Neural progenitor cell (in vitro differentiated cells): Measurements from ENCODE around the gene RTEL1. TPM values are rescaled to one million over a fixed set of nuclear protein-coding genes. Genes with fewer than 3 reads are reported as not detected.
A peak's percentile ranks its signal among the peaks of the same experiment; 100 is the strongest.

Experiments used
- DNase-seq: peaks from one replicate; pipeline ENCODE4 v3.0.0-alpha.2; 2016; ENCODE audit warnings: low spot score
- H2AFZ ChIP-seq: fragments of 200-600 bp; sonication (generic); replicated peaks from 2 replicates; pipeline ENCODE4 v1.6.1; 2016; ENCODE audit warnings: antibody characterized with exemption
- H3F3A ChIP-seq: fragments of 200-600 bp; sonication (generic); 2 replicates; pipeline ENCODE4 v1.6.1; 2016; ENCODE audit warnings: antibody characterized with exemption, low read depth
- H3K27ac ChIP-seq: fragments of 200-600 bp; sonication (generic); 2 replicates; pipeline ENCODE4 v1.5.1; 2016; ENCODE audit warnings: mild to moderate bottlenecking
- H3K27me3 ChIP-seq: fragments of 200-600 bp; sonication (generic); 2 replicates; pipeline ENCODE4 v1.6.1; 2016; ENCODE audit warnings: mild to moderate bottlenecking, moderate library complexity
- H3K36me3 ChIP-seq: fragments of 200-600 bp; sonication (generic); 2 replicates; pipeline ENCODE4 v1.5.1; 2016
- H3K4me1 ChIP-seq: fragments of 200-600 bp; sonication (generic); 2 replicates; pipeline ENCODE4 v1.6.1; 2016; ENCODE audit warnings: mixed run types
- H3K4me2 ChIP-seq: fragments of 200-600 bp; sonication (generic); 2 replicates; pipeline ENCODE4 v1.6.1; 2016
- H3K4me3 ChIP-seq: fragments of 200-600 bp; sonication (generic); 2 replicates; pipeline ENCODE4 v1.5.1; 2016
- H3K79me2 ChIP-seq: fragments of 200-600 bp; sonication (generic); 2 replicates; pipeline ENCODE4 v1.6.1; 2016; ENCODE audit warnings: low read depth
- H3K9ac ChIP-seq: fragments of 200-600 bp; sonication (generic); 2 replicates; pipeline ENCODE4 v1.6.1; 2016
- H3K9me3 ChIP-seq: fragments of 200-600 bp; sonication (generic); 2 replicates; pipeline ENCODE4 v1.5.1; 2016; ENCODE audit warnings: low read depth
- H4K20me1 ChIP-seq: fragments of 200-600 bp; sonication (generic); 2 replicates; pipeline ENCODE4 v1.6.1; 2016; ENCODE audit warnings: low read depth
- H3K27ac Mint-ChIP-seq: 3 replicates; pipeline ENCODE4 v1.8.0; 2021; ENCODE audit warnings: mixed read lengths
- H3K27me3 Mint-ChIP-seq: 2 replicates; pipeline ENCODE4 v1.8.0; 2022; ENCODE audit warnings: low read depth, mild to moderate bottlenecking, inconsistent platforms, moderate library complexity, mixed read lengths; ENCODE audit not compliant: insufficient read depth
- H3K36me3 Mint-ChIP-seq: 3 replicates; pipeline ENCODE4 v1.8.0; 2021; ENCODE audit warnings: mixed read lengths
- H3K4me1 Mint-ChIP-seq: 3 replicates; pipeline ENCODE4 v1.8.0; 2021; ENCODE audit warnings: mixed read lengths
- H3K4me3 Mint-ChIP-seq: 3 replicates; pipeline ENCODE4 v1.8.0; 2021; ENCODE audit warnings: mild to moderate bottlenecking, moderate library complexity, mixed read lengths
- H3K9me3 Mint-ChIP-seq: 3 replicates; pipeline ENCODE4 v1.8.0; 2020; ENCODE audit warnings: mixed read lengths
- EZH2 ChIP-seq: fragments of 200-600 bp; sonication (generic); IDR thresholded peaks from 2 replicates; pipeline ENCODE4 v1.6.1; 2017; ENCODE audit warnings: antibody characterized with exemption, mild to moderate bottlenecking, moderate library complexity
- EZH2phosphoT487 ChIP-seq: fragments of 200-600 bp; sonication (generic); IDR thresholded peaks from 2 replicates; pipeline ENCODE4 v1.6.1; 2017; ENCODE audit warnings: antibody characterized with exemption
- total RNA-seq: library from RNA; depleted of rRNA; stranded (reverse); fragments of >200 nt; gene quantifications from 2 replicates; pipeline ENCODE4 v1.2.3, GENCODE V29; 2015; ENCODE audit warnings: low replicate concordance
- TF ChIP-seq, protein P1 (sequence below): fragments of 200-600 bp; sonication (generic); IDR thresholded peaks from 2 replicates; pipeline ENCODE4 v1.5.1; 2017; ENCODE audit warnings: antibody characterized with exemption, mild to moderate bottlenecking

RTEL1 gene
- total RNA-seq, 1 donor from 2014 or later, result 6.0 TPM

DNA sequence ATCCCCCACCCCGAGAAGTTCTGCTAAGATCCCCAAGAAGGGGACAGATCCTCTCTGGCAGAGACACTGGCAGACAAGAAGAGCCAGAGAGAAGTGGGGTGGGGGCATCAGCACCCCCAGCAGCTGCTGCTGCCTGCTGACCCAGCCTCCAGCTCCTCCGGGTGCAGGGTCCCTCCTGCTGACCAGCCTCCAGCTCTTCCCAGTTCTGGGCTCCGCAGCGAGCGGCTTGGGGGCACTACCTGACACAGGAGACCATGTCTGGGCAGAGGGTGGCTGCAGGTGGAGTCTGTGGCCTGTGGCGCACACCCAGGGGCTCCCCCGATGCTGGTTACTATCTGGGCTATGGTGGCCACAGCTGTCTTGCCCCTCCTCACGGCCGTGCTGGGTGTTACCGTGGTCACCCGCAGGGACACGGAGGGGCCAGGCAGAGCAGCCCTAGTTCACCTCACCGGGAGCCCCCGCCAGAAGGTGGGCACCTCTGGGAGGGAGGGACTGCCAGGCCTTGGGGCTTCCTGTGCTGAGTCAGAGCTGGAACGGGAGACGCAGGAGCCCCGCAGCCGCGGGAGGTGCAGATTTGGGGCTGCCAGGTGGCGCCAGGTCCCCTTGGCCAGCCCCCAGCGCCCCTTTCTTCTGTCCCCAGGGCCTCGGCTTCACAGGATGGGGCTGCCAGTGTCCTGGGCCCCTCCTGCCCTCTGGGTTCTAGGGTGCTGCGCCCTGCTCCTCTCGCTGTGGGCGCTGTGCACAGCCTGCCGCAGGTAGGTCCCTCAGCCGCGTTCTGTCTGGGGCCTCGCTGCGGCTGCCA lies 79.0 kb downstream of the RTEL1 start:
- no peaks in the 10 kb centered on the region for H3K9me3 Mint-ChIP-seq
- H3K4me3 ChIP-seq, result peak overlapping the region; percentile 55
- H3K9ac ChIP-seq, result no peak overlapping the region
- H3K4me2 ChIP-seq, result peak overlapping the region; percentile 77
- no peak for DNase-seq
- H3K27ac ChIP-seq, result no peak overlapping the region
- peaks cover 24% of the 10 kb centered on the region for H3K27me3 ChIP-seq
- H3K36me3 ChIP-seq, result no peaks in the 10 kb centered on the region
- H3K4me3 Mint-ChIP-seq, result no peak overlapping the region
- no peak overlapping the region for H2AFZ ChIP-seq
- H4K20me1 ChIP-seq, result peaks cover 52% of the 10 kb centered on the region
- H3K4me1 Mint-ChIP-seq, result no peaks in the 10 kb centered on the region
- H3K4me1 ChIP-seq, result peaks cover 33% of the 10 kb centered on the region
- H3K27me3 Mint-ChIP-seq, result peaks cover 2% of the 10 kb centered on the region
- TF ChIP-seq EZH2 (no peak), EZH2phosphoT487 (no peak)
- TF ChIP-seq, protein P1, sequence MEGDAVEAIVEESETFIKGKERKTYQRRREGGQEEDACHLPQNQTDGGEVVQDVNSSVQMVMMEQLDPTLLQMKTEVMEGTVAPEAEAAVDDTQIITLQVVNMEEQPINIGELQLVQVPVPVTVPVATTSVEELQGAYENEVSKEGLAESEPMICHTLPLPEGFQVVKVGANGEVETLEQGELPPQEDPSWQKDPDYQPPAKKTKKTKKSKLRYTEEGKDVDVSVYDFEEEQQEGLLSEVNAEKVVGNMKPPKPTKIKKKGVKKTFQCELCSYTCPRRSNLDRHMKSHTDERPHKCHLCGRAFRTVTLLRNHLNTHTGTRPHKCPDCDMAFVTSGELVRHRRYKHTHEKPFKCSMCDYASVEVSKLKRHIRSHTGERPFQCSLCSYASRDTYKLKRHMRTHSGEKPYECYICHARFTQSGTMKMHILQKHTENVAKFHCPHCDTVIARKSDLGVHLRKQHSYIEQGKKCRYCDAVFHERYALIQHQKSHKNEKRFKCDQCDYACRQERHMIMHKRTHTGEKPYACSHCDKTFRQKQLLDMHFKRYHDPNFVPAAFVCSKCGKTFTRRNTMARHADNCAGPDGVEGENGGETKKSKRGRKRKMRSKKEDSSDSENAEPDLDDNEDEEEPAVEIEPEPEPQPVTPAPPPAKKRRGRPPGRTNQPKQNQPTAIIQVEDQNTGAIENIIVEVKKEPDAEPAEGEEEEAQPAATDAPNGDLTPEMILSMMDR, result no peak
- no peaks in the 10 kb centered on the region for H3K36me3 Mint-ChIP-seq
- H3F3A ChIP-seq, result peaks cover 38% of the 10 kb centered on the region
- no peaks in the 10 kb centered on the region for H3K9me3 ChIP-seq
- peaks cover 8% of the 10 kb centered on the region for H3K79me2 ChIP-seq
- H3K27ac Mint-ChIP-seq, result no peak overlapping the region

DNA sequence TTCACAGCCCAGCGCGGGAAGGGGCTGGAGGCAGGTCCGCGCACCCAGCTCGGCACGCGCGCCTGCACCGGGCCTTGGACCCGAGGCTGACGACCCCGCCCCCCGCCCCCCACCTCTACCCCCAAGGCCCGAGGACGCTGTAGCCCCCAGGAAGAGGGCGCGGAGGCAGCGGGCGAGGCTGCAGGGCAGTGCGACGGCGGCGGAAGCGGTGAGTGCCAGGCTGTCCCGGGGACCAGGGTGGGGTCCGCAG lies 79.5 kb downstream of the RTEL1 start:
- Mint-ChIP-seq H3K9me3 (no peaks in the 10 kb centered on the region), H3K27ac (no peak overlapping the region), H3K4me3 (no peak overlapping the region), H3K27me3 (peaks cover 2% of the 10 kb centered on the region), H3K4me1 (no peaks in the 10 kb centered on the region), H3K36me3 (no peaks in the 10 kb centered on the region)
- Histone ChIP-seq H3F3A (peaks cover 34% of the 10 kb centered on the region), H3K9ac (no peak overlapping the region), H3K36me3 (no peaks in the 10 kb centered on the region), H3K4me2 (peak overlapping the region; percentile 77), H4K20me1 (peaks cover 52% of the 10 kb centered on the region), H2AFZ (no peak overlapping the region), H3K4me1 (peaks cover 33% of the 10 kb centered on the region), H3K27me3 (peaks cover 24% of the 10 kb centered on the region), H3K4me3 (peak overlapping the region; percentile 55), H3K27ac (no peak overlapping the region), H3K79me2 (peaks cover 8% of the 10 kb centered on the region), H3K9me3 (no peaks in the 10 kb centered on the region)
- TF ChIP-seq EZH2 (no peak), EZH2phosphoT487 (no peak)
- TF ChIP-seq, protein P1, result no peak
- DNase-seq, result peak; percentile 55

DNA sequence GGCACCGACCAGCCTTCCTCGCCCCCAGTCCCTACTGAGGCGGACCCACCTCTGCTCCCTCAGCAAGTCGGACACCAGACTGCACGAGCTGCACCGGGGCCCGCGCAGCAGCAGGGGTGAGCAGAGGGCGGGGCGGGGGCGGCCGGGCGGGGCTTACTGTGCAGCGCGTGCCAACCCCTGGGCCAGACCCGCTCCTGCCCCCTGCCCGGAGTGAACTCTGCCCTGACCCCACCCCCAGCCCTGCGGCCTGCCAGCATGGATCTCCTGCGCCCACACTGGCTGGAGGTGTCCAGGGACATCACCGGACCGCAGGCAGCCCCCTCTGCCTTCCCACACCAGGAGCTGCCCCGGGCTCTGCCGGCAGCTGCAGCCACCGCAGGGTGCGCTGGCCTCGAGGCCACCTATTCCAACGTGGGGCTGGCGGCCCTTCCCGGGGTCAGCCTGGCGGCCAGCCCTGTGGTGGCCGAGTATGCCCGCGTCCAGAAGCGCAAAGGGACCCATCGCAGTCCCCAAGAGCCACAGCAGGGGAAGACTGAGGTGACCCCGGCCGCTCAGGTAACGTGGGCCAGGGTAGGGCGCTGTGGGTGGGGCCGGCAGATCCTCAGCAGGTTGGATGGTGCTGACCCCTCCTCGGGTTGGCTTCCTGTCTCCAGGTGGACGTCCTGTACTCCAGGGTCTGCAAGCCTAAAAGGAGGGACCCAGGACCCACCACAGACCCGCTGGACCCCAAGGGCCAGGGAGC lies 80.0 kb downstream of the RTEL1 start:
- Mint-ChIP-seq H3K27ac (no peak overlapping the region), H3K9me3 (no peaks in the 10 kb centered on the region), H3K4me1 (no peaks in the 10 kb centered on the region), H3K36me3 (no peaks in the 10 kb centered on the region), H3K27me3 (peaks cover 2% of the 10 kb centered on the region), H3K4me3 (peak overlapping the region; percentile 13)
- no peaks in the 10 kb centered on the region for H3K9me3 ChIP-seq
- no peaks in the 10 kb centered on the region for H3K36me3 ChIP-seq
- peak; percentile 54 for DNase-seq
- peaks cover 8% of the 10 kb centered on the region for H3K79me2 ChIP-seq
- H3K4me2 ChIP-seq, result peak overlapping the region; percentile 77
- H3K4me3 ChIP-seq, result peak overlapping the region; percentile 55
- no peak overlapping the region for H3K9ac ChIP-seq
- H3K27ac ChIP-seq, result no peak overlapping the region
- no peak overlapping the region for H2AFZ ChIP-seq
- peaks cover 52% of the 10 kb centered on the region for H4K20me1 ChIP-seq
- TF ChIP-seq EZH2 (no peak), EZH2phosphoT487 (no peak)
- TF ChIP-seq, protein P1, result no peak
- peaks cover 33% of the 10 kb centered on the region for H3K4me1 ChIP-seq
- H3F3A ChIP-seq, result peaks cover 34% of the 10 kb centered on the region
- peaks cover 24% of the 10 kb centered on the region for H3K27me3 ChIP-seq
